HG03342 (cell line): Measurements from ENCODE around the gene LRRC30.
"Not testable (repeated sequence)": the region's sequence is repeated elsewhere in the genome, so short reads cannot be mapped to it uniquely, and the experiment has no call there.

ENCODE experiments used
- ATAC-seq: cut with Tn5 transposase; IDR thresholded peaks from one replicate; pipeline ENCODE4 v1.9.1; 2021; ENCODE audit warnings: mild to moderate bottlenecking, moderate library complexity; ENCODE audit not compliant: unreplicated experiment

The LRRC30 gene

GRCh38 chr18:7230626-7231349 is at the start of gene LRRC30:
LRRC30 (plus strand) TSS chr18:7231089; CDS start chr18:7231139, 50 bp downstream.
- no peak for ATAC-seq

- no peak for ATAC-seq
Observed at GRCh38 chr18:7185701-7186100, 45.2 kb upstream of the LRRC30 start.

GRCh38 chr18:7190547-7191156 is 40.2 kb upstream of the LRRC30 start:
- ATAC-seq = no peak

GRCh38 chr18:7191736-7192135 is 39.2 kb upstream of the LRRC30 start:
- ATAC-seq = no peak

- no peak for ATAC-seq
Observed at GRCh38 chr18:7195266-7195665, 35.6 kb upstream of the LRRC30 start.

- no peak for ATAC-seq
Observed at GRCh38 chr18:7196421-7196820, 34.5 kb upstream of the LRRC30 start.

GRCh38 chr18:7197854-7198253 is 33.0 kb upstream of the LRRC30 start:
- ATAC-seq = no peak

- ATAC-seq = no peak
Observed at GRCh38 chr18:7198326-7198725, 32.6 kb upstream of the LRRC30 start.

- ATAC-seq = no peak
Observed at GRCh38 chr18:7201096-7201495, 29.8 kb upstream of the LRRC30 start.

- no peak for ATAC-seq
Observed at GRCh38 chr18:7202169-7202568, 28.7 kb upstream of the LRRC30 start.

GRCh38 chr18:7203601-7204000 is 27.3 kb upstream of the LRRC30 start:
- not testable (repeated sequence) for ATAC-seq

- no peak for ATAC-seq
Observed at GRCh38 chr18:7205346-7205745, 25.5 kb upstream of the LRRC30 start.

GRCh38 chr18:7206217-7206616 is 24.7 kb upstream of the LRRC30 start:
- ATAC-seq = no peak

GRCh38 chr18:7207366-7207915 is 23.4 kb upstream of the LRRC30 start:
- no peak for ATAC-seq

- ATAC-seq = no peak
Observed at GRCh38 chr18:7221424-7222155, 9.3 kb upstream of the LRRC30 start.

- ATAC-seq = no peak
Observed at GRCh38 chr18:7224198-7224597, 6.7 kb upstream of the LRRC30 start.

GRCh38 chr18:7232218-7232617 is 1.3 kb downstream of the LRRC30 start:
- ATAC-seq = no peak

GRCh38 chr18:7233134-7233810 is 2.4 kb downstream of the LRRC30 start:
- ATAC-seq = no peak

GRCh38 chr18:7234091-7234490 is 3.2 kb downstream of the LRRC30 start:
- no peak for ATAC-seq

- ATAC-seq = no peak
Observed at GRCh38 chr18:7234956-7235355, 4.1 kb downstream of the LRRC30 start.

- ATAC-seq = no peak
Observed at GRCh38 chr18:7236072-7236471, 5.2 kb downstream of the LRRC30 start.
